Fibroblast of lung (primary cell): ENCODE results near the gene GOLGA1. TPM values are rescaled to one million over a fixed set of nuclear protein-coding genes. Genes with fewer than 3 reads are reported as not detected.

Experiments used
- DNase-seq, 2 donors: peaks; one replicate each; pipeline versions ENCODE4 v3.0.0 to v3.0.0-alpha.2; 2010; ENCODE audit warnings: low read depth in 2 of 2
- H2AFZ ChIP-seq: 2 replicates; pipeline ENCODE4 v1.5.1; 2012; ENCODE audit warnings: low read length, control low read depth, inconsistent platforms
- H3K27ac ChIP-seq: 2 replicates; pipeline ENCODE4 v1.5.1; 2011; ENCODE audit warnings: low read length, control low read depth; ENCODE audit not compliant: insufficient read depth
- H3K27me3 ChIP-seq: 2 replicates; pipeline ENCODE4 v1.5.1; 2011; ENCODE audit warnings: mild to moderate bottlenecking, low read length; ENCODE audit not compliant: control insufficient read depth, insufficient read depth
- H3K36me3 ChIP-seq: 2 replicates; pipeline ENCODE4 v1.5.1; 2011; ENCODE audit warnings: low read length; ENCODE audit not compliant: control insufficient read depth, insufficient read depth
- H3K4me1 ChIP-seq: 2 replicates; pipeline ENCODE4 v1.5.1; 2011; ENCODE audit warnings: low read length; ENCODE audit not compliant: control insufficient read depth, insufficient read depth; ENCODE audit errors: extremely low read depth
- H3K4me2 ChIP-seq: 2 replicates; pipeline ENCODE4 v1.5.1; 2011; ENCODE audit warnings: low read length, control low read depth; ENCODE audit not compliant: insufficient read depth; ENCODE audit errors: extremely low read depth
- H3K4me3 ChIP-seq, 4 experiments: fragments of 200-600 bp in 1 of 4; sonication (generic) in 1 of 4; replicated peaks in 1 of 4; 2 replicates each; pipeline ENCODE4 v1.5.1; 2011 to 2016; ENCODE audit warnings: low read length in 4 of 4, low read depth in 3 of 4, mild to moderate bottlenecking in 3 of 4, control low read depth in 2 of 4, inconsistent platforms in 1 of 4, mixed read lengths in 1 of 4; ENCODE audit not compliant: insufficient read depth in 1 of 4; ENCODE audit errors: control extremely low read depth in 1 of 4
- H3K79me2 ChIP-seq: 2 replicates; pipeline ENCODE4 v1.5.1; 2012; ENCODE audit warnings: mild to moderate bottlenecking, low read length, inconsistent platforms; ENCODE audit not compliant: control insufficient read depth, insufficient read depth
- H3K9ac ChIP-seq: 2 replicates; pipeline ENCODE4 v1.5.1; 2011; ENCODE audit warnings: mild to moderate bottlenecking, low read length, control low read depth; ENCODE audit not compliant: insufficient read depth
- H3K9me3 ChIP-seq: 2 replicates; pipeline ENCODE4 v1.5.1; 2012; ENCODE audit warnings: low read depth, low read length; ENCODE audit not compliant: control insufficient read depth, insufficient read depth
- H4K20me1 ChIP-seq: 2 replicates; pipeline ENCODE4 v1.5.1; 2011; ENCODE audit warnings: low read length; ENCODE audit not compliant: control insufficient read depth, insufficient read depth; ENCODE audit errors: extremely low read depth
- CTCF ChIP-seq, 2 donors: IDR thresholded peaks in 1 of 2; conservative IDR thresholded peaks in 1 of 2; 1 replicate in 1 of 2; 2 replicates in 1 of 2; pipeline ENCODE4 v1.5.1; 2011 to 2012; ENCODE audit warnings: low read length in 2 of 2, control low read depth in 1 of 2, inconsistent platforms in 1 of 2, low read depth in 1 of 2, mild to moderate bottlenecking in 1 of 2
- EZH2 ChIP-seq: IDR thresholded peaks from 2 replicates; pipeline ENCODE4 v1.5.1; 2012; ENCODE audit warnings: low read length, control low read depth, mild to moderate bottlenecking; ENCODE audit errors: missing control alignments
- polyA plus RNA-seq, 2 donors: library from polyadenylated mRNA; depleted of rRNA in 1 of 2; stranded (reverse) in 1 of 2; unstranded in 1 of 2; fragments of >200 nt; gene quantifications; 2 replicates each; pipeline ENCODE4 v1.2.1, GENCODE V29; 2011 to 2012; ENCODE audit warnings: missing spikeins in 1 of 2
- total RNA-seq: library from RNA; depleted of rRNA; stranded (reverse); fragments of >200 nt; gene quantifications from 2 replicates; pipeline ENCODE4 v1.2.1, GENCODE V29; 2014

The GOLGA1 gene
- total and polyA plus RNA-seq, 2 donors (not counting 1 experiment from before 2014, with no cell fraction given) = 12.0 to 15.9 TPM

DNA sequence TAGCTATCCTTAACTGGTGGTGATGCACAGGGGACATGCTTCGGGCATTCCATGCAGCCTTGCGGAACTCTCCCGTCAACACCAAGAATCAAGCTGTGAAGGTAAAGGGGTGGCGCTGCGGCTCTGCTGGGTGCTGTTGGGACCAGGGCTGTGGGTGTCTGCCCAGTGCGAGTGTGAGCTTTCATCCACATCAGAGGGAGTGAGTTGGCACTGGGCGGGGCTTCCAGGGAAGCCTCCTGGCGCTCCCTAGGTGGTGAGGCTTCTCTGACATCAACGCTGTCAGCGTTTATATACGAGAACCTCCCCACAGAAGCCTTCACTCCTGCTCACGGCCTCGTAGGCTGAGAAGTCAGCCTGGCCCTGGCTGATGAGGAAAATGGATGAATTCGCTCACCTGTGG lies 67.2 kb downstream of the GOLGA1 start:
- Histone ChIP-seq H3K27ac (no peak overlapping the region), H3K36me3 (peaks cover 27% of the 10 kb centered on the region), H3K9ac (no peak overlapping the region), H3K4me2 (no peak overlapping the region), H4K20me1 (no peaks in the 10 kb centered on the region), H3K4me3 (no peak overlapping the region), H2AFZ (no peak overlapping the region), H3K27me3 (no peaks in the 10 kb centered on the region), H3K4me1 (peaks cover 16% of the 10 kb centered on the region), H3K9me3 (no peaks in the 10 kb centered on the region), H3K79me2 (peaks cover 68% of the 10 kb centered on the region)
- TF ChIP-seq EZH2 (no peak), CTCF (conservative IDR thresholded peaks at IDR 0.05 in 1 of 2, IDR thresholded peaks at IDR 0.05 in 1 of 2; ENCODE audit: low read depth in 1 of 2, low read length in 2 of 2) (no peak)
- no peak for DNase-seq

DNA sequence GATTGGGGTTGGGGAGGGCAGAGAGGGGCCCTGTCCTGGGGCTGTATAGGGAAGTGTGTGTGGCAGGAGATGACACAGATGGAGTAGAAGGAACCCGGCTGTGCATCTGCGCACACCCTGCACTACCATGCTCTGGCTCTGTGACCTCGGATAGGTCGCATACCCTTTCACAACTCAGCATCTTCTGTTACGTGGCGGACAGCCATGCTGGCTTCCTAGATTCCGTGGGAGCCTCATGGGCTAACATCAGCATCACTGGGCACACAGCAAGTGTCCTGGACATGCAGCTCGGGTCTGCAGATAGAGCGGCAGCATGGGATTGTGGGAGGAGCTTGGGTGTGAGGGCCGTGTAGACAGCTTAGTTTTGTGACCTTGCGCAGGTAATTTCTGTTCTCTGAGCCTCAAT lies 69.7 kb downstream of the GOLGA1 start:
- DNase-seq = no peak
- Histone ChIP-seq H3K27me3 (no peaks in the 10 kb centered on the region), H4K20me1 (no peaks in the 10 kb centered on the region), H3K9me3 (no peaks in the 10 kb centered on the region), H3K4me2 (peak overlapping the region; percentile 99), H3K79me2 (peaks cover 73% of the 10 kb centered on the region), H3K36me3 (peaks cover 22% of the 10 kb centered on the region), H3K4me3 (peak overlapping the region; percentile 77 to 90 (median 87)), H3K4me1 (peaks cover 16% of the 10 kb centered on the region), H3K9ac (no peak overlapping the region), H3K27ac (peak overlapping the region; percentile 88), H2AFZ (no peak overlapping the region)
- TF ChIP-seq EZH2 (no peak), CTCF (conservative IDR thresholded peaks at IDR 0.05 in 1 of 2, IDR thresholded peaks at IDR 0.05 in 1 of 2; ENCODE audit: low read depth in 1 of 2, low read length in 2 of 2) (no peak)

DNA sequence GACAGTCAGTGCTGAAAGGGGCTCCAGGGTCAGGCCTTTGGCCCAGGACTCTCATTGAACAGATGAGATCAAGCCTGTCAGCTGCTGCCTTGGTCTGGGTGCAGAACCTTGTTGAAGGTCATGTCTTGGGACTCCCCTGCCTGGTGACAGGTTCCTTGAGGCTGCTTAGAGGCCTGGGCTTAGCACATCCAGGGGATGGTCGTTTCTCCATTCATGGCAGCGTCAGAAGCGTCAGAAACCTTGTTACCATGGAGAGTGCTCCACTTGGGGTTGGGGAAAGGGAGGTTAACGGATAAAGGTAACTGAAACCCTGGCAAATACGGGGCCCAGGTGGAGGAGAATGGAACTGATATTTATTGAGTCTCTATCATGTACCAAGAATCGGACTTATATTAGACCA lies 70.2 kb downstream of the GOLGA1 start:
- Histone ChIP-seq H3K79me2 (peaks cover 71% of the 10 kb centered on the region), H3K27me3 (no peaks in the 10 kb centered on the region), H3K4me2 (peak overlapping the region; percentile 99), H3K9ac (peak overlapping the region; percentile 94), H3K4me3 (peak overlapping the region; percentile 77 to 90 (median 87)), H3K36me3 (peaks cover 20% of the 10 kb centered on the region), H3K4me1 (peaks cover 16% of the 10 kb centered on the region), H3K27ac (peak overlapping the region; percentile 88), H3K9me3 (no peaks in the 10 kb centered on the region), H4K20me1 (no peaks in the 10 kb centered on the region), H2AFZ (no peak overlapping the region)
- no peak for DNase-seq
- TF ChIP-seq CTCF (conservative IDR thresholded peaks at IDR 0.05 in 1 of 2, IDR thresholded peaks at IDR 0.05 in 1 of 2; ENCODE audit: low read depth in 1 of 2, low read length in 2 of 2) (no peak), EZH2 (no peak)
